Common myeloid progenitor, CD34-positive (primary cell): ENCODE data around the gene NELL1.

Source experiments
- CTCF ChIA-PET: fragments of 350-600 bp; sonication (Branson Sonifier 250); formaldehyde crosslinking; loops from one replicate; lab custom pipeline; 2021; ENCODE audit warnings: antibody characterized with exemption; lab: Charles Lee
- POLR2A ChIA-PET: fragments of 350-600 bp; sonication (Branson Sonifier 250); formaldehyde crosslinking; loops from one replicate; lab custom pipeline; 2021; ENCODE audit warnings: antibody characterized with exemption; lab: Charles Lee
- DNase-seq, 3 donors: peaks; one replicate each; pipeline versions ENCODE4 v3.0.0 to v3.0.0-alpha.2; 2013
- H3K27ac ChIP-seq, 2 experiments: 1 replicate in 1 of 2; 2 replicates in 1 of 2; pipeline ENCODE4 v1.7.0; 2013; ENCODE audit warnings: inconsistent platforms in 2 of 2, low read length in 2 of 2, mild to moderate bottlenecking in 2 of 2, low read depth in 1 of 2, moderate library complexity in 1 of 2; ENCODE audit not compliant: severe bottlenecking in 2 of 2, insufficient read depth in 1 of 2, poor library complexity in 1 of 2
- H3K27me3 ChIP-seq, 5 experiments: replicated peaks in 2 of 5; 1 replicate in 3 of 5; 2 replicates in 2 of 5; pipeline versions ENCODE4 v1.6.1 to v1.7.0; 2013; ENCODE audit warnings: low read length in 4 of 5, mild to moderate bottlenecking in 2 of 5, moderate library complexity in 2 of 5, inconsistent platforms in 1 of 5; ENCODE audit not compliant: insufficient read depth in 5 of 5, control insufficient read depth in 4 of 5
- H3K36me3 ChIP-seq, 4 experiments: 1 replicate in 2 of 4; 2 replicates in 2 of 4; pipeline versions ENCODE4 v1.6.1 to v1.7.0; 2013; ENCODE audit warnings: low read length in 3 of 4, control low read depth in 1 of 4, mild to moderate bottlenecking in 1 of 4; ENCODE audit not compliant: control insufficient read depth in 4 of 4, insufficient read depth in 4 of 4
- H3K4me1 ChIP-seq, 4 experiments: 1 replicate in 3 of 4; 2 replicates in 1 of 4; pipeline versions ENCODE4 v1.6.1 to v1.7.1; 2013; ENCODE audit warnings: low read length in 3 of 4, mild to moderate bottlenecking in 3 of 4, control low read depth in 1 of 4, inconsistent platforms in 1 of 4, moderate library complexity in 1 of 4; ENCODE audit not compliant: control insufficient read depth in 4 of 4, insufficient read depth in 4 of 4; ENCODE audit errors: control extremely low read depth in 1 of 4
- H3K4me3 ChIP-seq, 7 experiments: 1 replicate in 4 of 7; 2 replicates in 3 of 7; pipeline versions ENCODE4 v1.5.1 to v1.7.0; 2013; ENCODE audit warnings: mild to moderate bottlenecking in 7 of 7, low read length in 6 of 7, moderate library complexity in 6 of 7, inconsistent platforms in 2 of 7, low read depth in 2 of 7, control low read depth in 1 of 7; ENCODE audit not compliant: insufficient read depth in 4 of 7, control insufficient read depth in 1 of 7; ENCODE audit errors: extremely low read depth in 1 of 7
- H3K9me3 ChIP-seq, 5 experiments: 1 replicate in 4 of 5; 2 replicates in 1 of 5; pipeline versions ENCODE4 v1.6.1 to v1.7.1; 2013; ENCODE audit warnings: low read length in 4 of 5, mild to moderate bottlenecking in 2 of 5, inconsistent platforms in 1 of 5, low read depth in 1 of 5, moderate library complexity in 1 of 5; ENCODE audit not compliant: control insufficient read depth in 4 of 5, insufficient read depth in 2 of 5; ENCODE audit errors: control extremely low read depth in 1 of 5
- WGBS: methylation state at CpG from one replicate; pipeline ENCODE4 v1.1.5; 2013; ENCODE audit not compliant: insufficient coverage; 5-methylcytosine and 5-hydroxymethylcytosine counted together

The NELL1 gene

DNA sequence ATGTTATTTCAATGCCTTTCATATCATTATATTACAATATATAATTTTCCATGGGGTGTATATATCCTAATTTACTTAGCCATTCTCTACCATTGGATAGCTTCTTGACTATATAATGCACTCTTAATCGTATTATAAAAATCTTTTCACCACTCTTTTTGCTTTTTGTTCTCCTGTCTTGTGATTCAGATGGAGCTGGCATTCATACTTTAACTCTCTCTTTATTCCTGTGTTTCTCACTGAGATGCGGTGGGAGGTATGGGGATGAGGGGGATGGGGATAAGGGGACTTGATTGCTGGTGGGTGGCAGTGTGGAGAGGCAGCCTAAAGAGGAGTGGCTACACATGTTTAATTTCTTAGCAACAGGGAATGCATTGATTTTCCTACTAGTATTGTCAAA, 105.9 kb downstream of the NELL1 start:
- no peak overlapping the region for H3K27ac ChIP-seq
- no peaks in the 10 kb centered on the region for H3K27me3 ChIP-seq
- no peaks in the 10 kb centered on the region for H3K9me3 ChIP-seq
- ChIA-PET POLR2A (no interaction called here), CTCF (interaction anchor here (0.7 to 1.0 kb wide), 2 partner anchors 69 to 73 kb away, joined by 3 read pairs; no protein-coding TSS in a partner anchor)
- no peak for DNase-seq
- no peaks in the 10 kb centered on the region for H3K36me3 ChIP-seq
- no CpG with 5 or more reads among the region's 2 CpGs for WGBS
- H3K4me1 ChIP-seq = no peaks in the 10 kb centered on the region
- no peak overlapping the region for H3K4me3 ChIP-seq

DNA sequence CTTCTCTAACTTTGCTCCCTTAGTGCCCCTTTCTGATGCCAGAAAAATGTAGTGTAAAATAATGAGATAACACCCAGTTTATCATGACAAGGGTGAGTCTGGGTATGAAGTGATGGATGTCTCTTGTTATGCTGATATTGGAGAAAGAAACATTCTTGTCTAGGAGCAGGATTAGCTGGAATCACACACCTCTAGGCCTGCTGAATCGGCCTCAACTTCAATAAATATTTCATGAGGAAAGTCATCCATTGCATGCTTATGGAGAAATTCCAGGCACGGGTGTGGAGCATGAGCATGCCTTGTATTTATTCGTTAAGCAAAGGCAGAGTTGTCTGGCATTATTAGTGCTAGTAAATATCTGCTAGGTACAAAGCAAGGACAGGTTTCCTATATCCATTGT, 113.4 kb downstream of the NELL1 start:
- no peaks in the 10 kb centered on the region for H3K4me1 ChIP-seq
- 98% methylated on average over 3 of the region's 3 CpGs for WGBS
- H3K9me3 ChIP-seq = no peaks in the 10 kb centered on the region
- H3K27me3 ChIP-seq = no peaks in the 10 kb centered on the region
- CTCF ChIA-PET = no interaction called here
- no peak for DNase-seq
- POLR2A ChIA-PET = no interaction called here
- H3K36me3 ChIP-seq = no peaks in the 10 kb centered on the region
- H3K27ac ChIP-seq = no peak overlapping the region
- H3K4me3 ChIP-seq = no peak overlapping the region

DNA sequence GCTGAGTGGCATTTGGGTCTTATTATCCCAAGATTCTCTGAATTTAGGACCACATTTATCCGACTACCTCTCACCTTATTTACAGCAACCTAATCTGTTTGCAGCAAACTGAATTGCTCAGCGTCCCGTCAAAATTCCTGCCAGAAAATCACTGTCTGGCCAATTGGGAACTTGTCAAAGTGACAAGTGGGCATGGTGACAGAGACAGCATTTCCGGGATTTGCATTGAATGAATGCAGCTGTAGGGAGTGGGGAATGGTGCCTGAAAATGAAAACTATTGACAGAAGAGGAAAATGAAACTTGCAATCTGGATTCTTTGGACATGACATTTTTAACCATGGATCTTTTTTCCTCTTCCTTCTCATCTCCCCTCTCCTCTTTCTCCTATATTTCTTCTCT, 113.8 kb downstream of the NELL1 start:
- ChIA-PET CTCF (no interaction called here), POLR2A (no interaction called here)
- 91% methylated on average over 4 of the region's 4 CpGs for WGBS
- Histone ChIP-seq H3K36me3 (no peaks in the 10 kb centered on the region), H3K4me3 (no peak overlapping the region), H3K4me1 (no peaks in the 10 kb centered on the region), H3K9me3 (no peaks in the 10 kb centered on the region), H3K27me3 (no peaks in the 10 kb centered on the region), H3K27ac (no peak overlapping the region)
- no peak for DNase-seq

DNA sequence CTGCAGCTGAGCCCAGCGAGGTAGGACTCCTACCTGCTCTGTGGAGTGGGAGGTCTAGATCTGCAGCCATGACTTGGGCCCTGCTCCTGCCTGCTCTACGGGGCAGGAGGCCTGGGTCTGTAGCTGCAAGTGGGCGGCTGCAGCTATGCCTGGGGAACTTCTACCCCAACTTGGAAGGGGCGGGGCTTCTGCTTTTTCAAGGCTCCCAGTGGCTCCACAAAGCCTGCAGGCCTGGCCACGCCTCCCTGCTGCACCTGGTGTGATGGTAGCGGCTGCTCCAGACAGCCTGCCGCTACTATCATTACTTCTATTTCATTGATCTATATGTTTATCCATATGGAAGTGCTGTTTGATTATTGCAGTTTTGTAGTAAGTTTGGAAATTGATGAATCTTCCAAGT, 121.2 kb downstream of the NELL1 start:
- Histone ChIP-seq H3K27ac (no peak overlapping the region), H3K27me3 (no peaks in the 10 kb centered on the region), H3K36me3 (no peaks in the 10 kb centered on the region), H3K9me3 (no peaks in the 10 kb centered on the region), H3K4me1 (no peaks in the 10 kb centered on the region), H3K4me3 (no peak overlapping the region)
- CTCF ChIA-PET = no interaction called here
- POLR2A ChIA-PET = no interaction called here
- DNase-seq = no peak
- WGBS = 87% methylated on average over 3 of the region's 7 CpGs

DNA sequence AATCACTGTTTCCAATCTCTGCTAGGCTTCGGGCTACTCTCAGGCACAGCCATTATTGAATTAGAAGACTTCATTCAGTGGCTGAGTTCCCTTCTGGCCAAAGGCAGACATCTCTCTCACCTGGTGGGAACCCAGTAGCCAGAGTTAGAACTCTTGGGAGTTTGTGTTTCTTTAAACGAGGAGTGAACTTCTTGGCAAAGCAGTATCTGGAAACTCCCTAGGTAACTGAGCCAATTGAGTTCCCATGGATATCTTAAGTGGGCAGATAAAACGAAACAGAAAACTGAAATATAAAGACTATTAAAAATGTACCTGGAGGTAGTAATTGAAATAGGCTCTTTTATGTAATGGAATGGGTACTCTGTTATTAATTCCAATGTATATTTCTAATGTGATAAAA, 125.6 kb downstream of the NELL1 start:
- 83% methylated on average over 2 of the region's 3 CpGs for WGBS
- CTCF ChIA-PET = no interaction called here
- Histone ChIP-seq H3K4me3 (no peak overlapping the region), H3K9me3 (no peaks in the 10 kb centered on the region), H3K27me3 (no peaks in the 10 kb centered on the region), H3K27ac (no peak overlapping the region), H3K36me3 (no peaks in the 10 kb centered on the region), H3K4me1 (no peaks in the 10 kb centered on the region)
- POLR2A ChIA-PET = no interaction called here
- no peak for DNase-seq

DNA sequence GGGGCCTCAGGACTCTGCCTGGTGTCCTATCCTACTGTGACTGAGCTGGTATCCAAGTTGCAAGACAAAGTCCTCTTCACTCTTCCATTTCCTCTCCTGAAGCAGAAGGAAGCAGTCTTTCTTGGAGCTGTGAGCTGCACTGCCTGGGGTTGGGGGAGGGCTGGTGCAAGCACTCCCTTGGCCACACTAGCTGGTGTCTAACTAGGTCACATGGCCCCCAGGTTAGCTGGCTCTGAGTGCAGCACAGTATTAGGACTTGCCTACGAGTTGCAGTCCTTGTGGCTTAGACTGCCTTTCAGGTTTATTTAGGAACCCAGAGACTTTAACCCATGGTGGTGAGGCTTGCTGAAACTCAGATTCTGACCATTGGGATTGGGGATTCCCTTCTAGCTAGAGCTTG, 138.9 kb downstream of the NELL1 start:
- Histone ChIP-seq H3K36me3 (no peaks in the 10 kb centered on the region), H3K27me3 (no peaks in the 10 kb centered on the region), H3K4me1 (no peaks in the 10 kb centered on the region), H3K4me3 (no peak overlapping the region), H3K27ac (no peak overlapping the region), H3K9me3 (no peaks in the 10 kb centered on the region)
- POLR2A ChIA-PET = no interaction called here
- DNase-seq = no peak
- CTCF ChIA-PET = no interaction called here
- 43% methylated on average over 1 of the region's 1 CpG for WGBS

DNA sequence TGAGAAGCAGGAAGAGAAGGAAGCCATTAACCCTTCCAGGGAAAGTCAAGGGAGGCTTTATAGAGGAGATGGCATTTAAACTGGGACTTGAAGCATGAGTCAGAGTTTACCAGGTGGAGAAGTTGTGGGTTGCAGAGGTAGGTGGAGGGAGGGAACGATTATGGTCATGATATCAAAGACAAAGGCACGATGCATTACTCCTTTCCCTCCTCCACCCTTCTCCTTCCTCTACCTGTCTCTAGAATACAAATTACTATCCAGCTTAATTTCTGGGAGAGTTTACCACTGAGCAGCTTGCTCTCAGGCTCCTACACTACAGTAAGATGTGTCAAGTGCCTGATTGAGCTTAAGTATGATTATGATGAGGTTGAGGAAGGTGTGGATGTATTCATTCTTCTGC, 151.7 kb downstream of the NELL1 start:
- no CpG with 5 or more reads among the region's 2 CpGs for WGBS
- ChIA-PET CTCF (no interaction called here), POLR2A (no interaction called here)
- Histone ChIP-seq H3K9me3 (no peaks in the 10 kb centered on the region), H3K27me3 (no peaks in the 10 kb centered on the region), H3K36me3 (no peaks in the 10 kb centered on the region), H3K4me3 (no peak overlapping the region), H3K27ac (no peak overlapping the region), H3K4me1 (no peaks in the 10 kb centered on the region)
- DNase-seq = no peak
